Thyroid gland (tissue), 4 donors: ENCODE data around the gene TMEM8B. TPM values are rescaled to one million over a fixed set of nuclear protein-coding genes. Genes with fewer than 3 reads are reported as not detected.
"Not testable (repeated sequence)": the region's sequence is repeated elsewhere in the genome, so short reads cannot be mapped to it uniquely, and the experiment has no call there.

Experiments
- DNase-seq, 2 donors: peaks; one replicate each; pipeline ENCODE4 v3.0.0-alpha.2; 2019
- H3K27ac ChIP-seq, 3 donors: fragments of 200-600 bp; sonication (generic); 1 replicate in 2 of 3; 2 replicates in 1 of 3; pipeline ENCODE4 v1.5.1; 2016 to 2019; ENCODE audit warnings: mild to moderate bottlenecking in 1 of 3, moderate library complexity in 1 of 3
- H3K27me3 ChIP-seq: fragments of 200-600 bp; sonication (generic); one replicate; pipeline ENCODE4 v1.5.1; 2019
- H3K36me3 ChIP-seq, 2 donors: fragments of 200-600 bp; sonication (generic); one replicate each; pipeline ENCODE4 v1.5.1; 2016 to 2019
- H3K4me1 ChIP-seq, 2 donors: fragments of 200-600 bp; sonication (generic); one replicate each; pipeline ENCODE4 v1.5.1; 2017 to 2019
- H3K4me3 ChIP-seq, 3 donors: fragments of 200-600 bp; sonication (generic); replicated peaks in 1 of 3; 1 replicate in 2 of 3; 2 replicates in 1 of 3; pipeline ENCODE4 v1.5.1; 2016; ENCODE audit warnings: mild to moderate bottlenecking in 1 of 3
- H3K9me3 ChIP-seq: fragments of 200-600 bp; sonication (generic); one replicate; pipeline ENCODE4 v1.5.1; 2017
- CTCF ChIP-seq, 6 experiments: fragments of 200-600 bp in 3 of 6; fragments of 450-650 bp in 3 of 6; sonication (generic) in 3 of 6; IDR thresholded peaks; one replicate each; pipeline ENCODE4 v1.5.1; 2016 to 2019; ENCODE audit warnings: antibody characterized with exemption in 6 of 6, mild to moderate bottlenecking in 2 of 6, inconsistent platforms in 1 of 6, moderate library complexity in 1 of 6
- POLR2A ChIP-seq, 2 donors: fragments of 450-650 bp; IDR thresholded peaks; one replicate each; pipeline ENCODE4 v1.6.1; 2017; ENCODE audit warnings: antibody characterized with exemption in 2 of 2, mild to moderate bottlenecking in 2 of 2, moderate library complexity in 1 of 2
- WGBS, 2 donors: methylation state at CpG; one replicate each; pipeline ENCODE4 v1.1.5; 2017; 5-methylcytosine and 5-hydroxymethylcytosine counted together
- intact Hi-C: fragments of 100-400 bp; cut with DNase I; formaldehyde crosslinking; loops from one replicate; pipeline ENCODE4 v1.15.1; 2023
- total RNA-seq, 4 donors: library from RNA; depleted of rRNA; stranded (reverse); fragments of >200 nt; gene quantifications; one replicate each; pipeline ENCODE4 v1.2.3, GENCODE V29; 2016

Gene TMEM8B
- total RNA-seq, 4 donors from 2014 or later, result 8.5 to 17.4 (median 15.8) TPM

GRCh38 chr9:35909687-35910612, 80.9 kb downstream of the TMEM8B start:
- Histone ChIP-seq H3K4me3 (no peak overlapping the region), H3K4me1 (peaks cover 56 to 77% of the 10 kb centered on the region in 2 donors), H3K36me3 (no peaks in the 10 kb centered on the region), H3K27ac (peak overlapping the region in 2 of 3 donors; percentile 96 to 97), H3K27me3 (no peaks in the 10 kb centered on the region), H3K9me3 (no peaks in the 10 kb centered on the region)
- no peak for TF ChIP-seq CTCF (IDR thresholded peaks at IDR 0.05)
- no peak for TF ChIP-seq POLR2A (IDR thresholded peaks at IDR 0.05)
- 93% methylated on average over 28 to 34 of the region's 34 CpGs for WGBS, 2 donors
- intact Hi-C loops, result loop anchor here (5.0 kb wide), 1 partner anchor 32 kb away; no protein-coding TSS in a partner anchor
- no peak for DNase-seq

- Histone ChIP-seq H3K9me3 (no peaks in the 10 kb centered on the region), H3K4me1 (peaks cover 48 to 71% of the 10 kb centered on the region in 2 donors), H3K27me3 (no peaks in the 10 kb centered on the region), H3K36me3 (no peaks in the 10 kb centered on the region), H3K4me3 (no peak overlapping the region), H3K27ac (peak overlapping the region in 2 of 3 donors; percentile 96 to 97)
- intact Hi-C loops, result no loop called here
- TF ChIP-seq POLR2A (IDR thresholded peaks at IDR 0.05), result no peak
- TF ChIP-seq CTCF (IDR thresholded peaks at IDR 0.05), result peak in 2 of 6 experiments; percentile 28 to 29
- DNase-seq, result peak in 1 of 2 donors; percentile 18
- 75 to 76% methylated on average over 14 of the region's 14 CpGs for WGBS, 2 donors
These were observed 81.8 kb downstream of the TMEM8B start for GRCh38 chr9:35910613-35911359.

GRCh38 chr9:35911690-35912089, 82.7 kb downstream of the TMEM8B start:
- WGBS, 2 donors, result 78 to 88% methylated on average over 10 of the region's 10 CpGs
- Histone ChIP-seq H3K9me3 (no peaks in the 10 kb centered on the region), H3K27me3 (no peaks in the 10 kb centered on the region), H3K4me3 (no peak overlapping the region), H3K27ac (peak overlapping the region in 1 of 3 donors; percentile 97), H3K36me3 (no peaks in the 10 kb centered on the region), H3K4me1 (peaks cover 39 to 62% of the 10 kb centered on the region in 2 donors)
- TF ChIP-seq CTCF (IDR thresholded peaks at IDR 0.05), result no peak
- TF ChIP-seq POLR2A (IDR thresholded peaks at IDR 0.05), result no peak
- intact Hi-C loops, result no loop called here
- no peak for DNase-seq

- H3K9me3 ChIP-seq, result no peaks in the 10 kb centered on the region
- peak overlapping the region in 1 of 3 donors; percentile 46 for H3K27ac ChIP-seq
- H3K4me1 ChIP-seq, result peaks cover 26 to 55% of the 10 kb centered on the region in 2 donors
- no peaks in the 10 kb centered on the region for H3K27me3 ChIP-seq
- TF ChIP-seq POLR2A (IDR thresholded peaks at IDR 0.05), result no peak
- no peak for TF ChIP-seq CTCF (IDR thresholded peaks at IDR 0.05)
- H3K36me3 ChIP-seq, result no peaks in the 10 kb centered on the region
- H3K4me3 ChIP-seq, result no peak overlapping the region
- DNase-seq, result peak; percentile 47 to 58
- intact Hi-C loops, result no loop called here
- 51 to 76% methylated on average over 10 of the region's 10 CpGs for WGBS, 2 donors
These were observed 83.9 kb downstream of the TMEM8B start for GRCh38 chr9:35912791-35913400.

GRCh38 chr9:35913429-35913828, 84.4 kb downstream of the TMEM8B start:
- H3K27me3 ChIP-seq, H3K36me3 ChIP-seq, H3K4me3 ChIP-seq, H3K9me3 ChIP-seq, DNase-seq, intact Hi-C loops: not testable (repeated sequence)
- Histone ChIP-seq H3K27ac (peak overlapping the region in 1 of 3 donors; percentile 23), H3K4me1 (peaks cover 21 to 50% of the 10 kb centered on the region in 2 donors)
